ENCODE data around the gene AKAP13. TPM values are rescaled to one million over a fixed set of nuclear protein-coding genes. Genes with fewer than 3 reads are reported as not detected.

Gene AKAP13
- total RNA-seq, 1 experiment from 2014 or later = 54.5 TPM

DNA sequence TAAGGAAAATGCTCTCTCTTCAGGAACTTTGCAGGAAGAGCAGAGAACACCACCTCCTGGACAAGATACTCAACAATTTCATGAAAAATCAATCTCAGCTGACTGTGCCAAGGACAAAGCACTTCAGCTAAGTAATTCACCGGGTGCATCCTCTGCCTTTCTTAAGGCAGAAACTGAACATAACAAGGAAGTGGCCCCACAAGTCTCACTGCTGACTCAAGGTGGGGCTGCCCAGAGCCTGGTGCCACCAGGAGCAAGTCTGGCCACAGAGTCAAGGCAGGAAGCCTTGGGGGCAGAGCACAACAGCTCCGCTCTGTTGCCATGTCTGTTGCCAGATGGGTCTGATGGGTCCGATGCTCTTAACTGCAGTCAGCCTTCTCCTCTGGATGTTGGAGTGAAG, 200.5 kb downstream of the AKAP13 start:
- ChIA-PET POLR2A (ENCODE audit: low non-redundant PET) (no interaction called here), CTCF (no interaction called here)
- H3K4me3 ChIP-seq (ENCODE audit: low read depth, low read length, poor library complexity, severe bottlenecking) = no peak overlapping the region
- H3K9me3 ChIP-seq (ENCODE audit: low read depth, low read length, poor library complexity, severe bottlenecking) = no peaks in the 10 kb centered on the region
- no peak for DNase-seq (ENCODE audit: low spot score)
- no TSS peak for BruUV-seq (replicated peaks)
- no peaks in the 10 kb centered on the region for H3K27me3 ChIP-seq (replicated peaks; ENCODE audit: insufficient read depth, low read depth, low read length, poor library complexity)
- no peak for TF ChIP-seq EZH2 (IDR thresholded peaks at IDR 0.05; ENCODE audit: borderline replicate concordance, low read depth, low read length, poor library complexity, severe bottlenecking)
- TF ChIP-seq, protein P1, sequence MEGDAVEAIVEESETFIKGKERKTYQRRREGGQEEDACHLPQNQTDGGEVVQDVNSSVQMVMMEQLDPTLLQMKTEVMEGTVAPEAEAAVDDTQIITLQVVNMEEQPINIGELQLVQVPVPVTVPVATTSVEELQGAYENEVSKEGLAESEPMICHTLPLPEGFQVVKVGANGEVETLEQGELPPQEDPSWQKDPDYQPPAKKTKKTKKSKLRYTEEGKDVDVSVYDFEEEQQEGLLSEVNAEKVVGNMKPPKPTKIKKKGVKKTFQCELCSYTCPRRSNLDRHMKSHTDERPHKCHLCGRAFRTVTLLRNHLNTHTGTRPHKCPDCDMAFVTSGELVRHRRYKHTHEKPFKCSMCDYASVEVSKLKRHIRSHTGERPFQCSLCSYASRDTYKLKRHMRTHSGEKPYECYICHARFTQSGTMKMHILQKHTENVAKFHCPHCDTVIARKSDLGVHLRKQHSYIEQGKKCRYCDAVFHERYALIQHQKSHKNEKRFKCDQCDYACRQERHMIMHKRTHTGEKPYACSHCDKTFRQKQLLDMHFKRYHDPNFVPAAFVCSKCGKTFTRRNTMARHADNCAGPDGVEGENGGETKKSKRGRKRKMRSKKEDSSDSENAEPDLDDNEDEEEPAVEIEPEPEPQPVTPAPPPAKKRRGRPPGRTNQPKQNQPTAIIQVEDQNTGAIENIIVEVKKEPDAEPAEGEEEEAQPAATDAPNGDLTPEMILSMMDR (conservative IDR thresholded peaks at IDR 0.05; ENCODE audit: low read depth, low read length) = no peak
- H3K36me3 ChIP-seq (ENCODE audit: insufficient read depth, low read length, poor library complexity, severe bottlenecking) = no peaks in the 10 kb centered on the region
- peaks cover 13% of the 10 kb centered on the region for H3K4me1 ChIP-seq (ENCODE audit: insufficient read depth, low read length, poor library complexity, severe bottlenecking)
- H3K27ac ChIP-seq (ENCODE audit: low read depth, low read length, poor library complexity, severe bottlenecking) = no peak overlapping the region
- intact Hi-C loops (cut with micrococcal nuclease; ENCODE audit: unreplicated experiment) = no loop called here

DNA sequence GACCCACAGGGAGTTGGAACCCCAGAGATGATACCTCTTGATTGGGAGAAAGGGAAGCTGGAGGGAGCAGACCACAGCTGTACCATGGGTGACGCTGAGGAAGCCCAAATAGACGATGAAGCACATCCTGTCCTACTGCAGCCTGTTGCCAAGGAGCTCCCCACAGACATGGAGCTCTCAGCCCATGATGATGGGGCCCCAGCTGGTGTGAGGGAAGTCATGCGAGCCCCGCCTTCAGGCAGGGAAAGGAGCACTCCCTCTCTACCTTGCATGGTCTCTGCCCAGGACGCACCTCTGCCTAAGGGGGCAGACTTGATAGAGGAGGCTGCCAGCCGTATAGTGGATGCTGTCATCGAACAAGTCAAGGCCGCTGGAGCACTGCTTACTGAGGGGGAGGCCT, 201.1 kb downstream of the AKAP13 start:
- ChIA-PET CTCF (no interaction called here), POLR2A (ENCODE audit: low non-redundant PET) (no interaction called here)
- H3K27me3 ChIP-seq (replicated peaks; ENCODE audit: insufficient read depth, low read depth, low read length, poor library complexity) = no peaks in the 10 kb centered on the region
- DNase-seq (ENCODE audit: low spot score) = no peak
- H3K27ac ChIP-seq (ENCODE audit: low read depth, low read length, poor library complexity, severe bottlenecking) = no peak overlapping the region
- TF ChIP-seq, protein P1 (conservative IDR thresholded peaks at IDR 0.05; ENCODE audit: low read depth, low read length) = no peak
- TF ChIP-seq EZH2 (IDR thresholded peaks at IDR 0.05; ENCODE audit: borderline replicate concordance, low read depth, low read length, poor library complexity, severe bottlenecking) = no peak
- intact Hi-C loops (cut with micrococcal nuclease; ENCODE audit: unreplicated experiment) = no loop called here
- H3K4me3 ChIP-seq (ENCODE audit: low read depth, low read length, poor library complexity, severe bottlenecking) = no peak overlapping the region
- peaks cover 11% of the 10 kb centered on the region for H3K4me1 ChIP-seq (ENCODE audit: insufficient read depth, low read length, poor library complexity, severe bottlenecking)
- BruUV-seq (replicated peaks) = no TSS peak
- no peaks in the 10 kb centered on the region for H3K9me3 ChIP-seq (ENCODE audit: low read depth, low read length, poor library complexity, severe bottlenecking)
- H3K36me3 ChIP-seq (ENCODE audit: insufficient read depth, low read length, poor library complexity, severe bottlenecking) = no peaks in the 10 kb centered on the region

DNA sequence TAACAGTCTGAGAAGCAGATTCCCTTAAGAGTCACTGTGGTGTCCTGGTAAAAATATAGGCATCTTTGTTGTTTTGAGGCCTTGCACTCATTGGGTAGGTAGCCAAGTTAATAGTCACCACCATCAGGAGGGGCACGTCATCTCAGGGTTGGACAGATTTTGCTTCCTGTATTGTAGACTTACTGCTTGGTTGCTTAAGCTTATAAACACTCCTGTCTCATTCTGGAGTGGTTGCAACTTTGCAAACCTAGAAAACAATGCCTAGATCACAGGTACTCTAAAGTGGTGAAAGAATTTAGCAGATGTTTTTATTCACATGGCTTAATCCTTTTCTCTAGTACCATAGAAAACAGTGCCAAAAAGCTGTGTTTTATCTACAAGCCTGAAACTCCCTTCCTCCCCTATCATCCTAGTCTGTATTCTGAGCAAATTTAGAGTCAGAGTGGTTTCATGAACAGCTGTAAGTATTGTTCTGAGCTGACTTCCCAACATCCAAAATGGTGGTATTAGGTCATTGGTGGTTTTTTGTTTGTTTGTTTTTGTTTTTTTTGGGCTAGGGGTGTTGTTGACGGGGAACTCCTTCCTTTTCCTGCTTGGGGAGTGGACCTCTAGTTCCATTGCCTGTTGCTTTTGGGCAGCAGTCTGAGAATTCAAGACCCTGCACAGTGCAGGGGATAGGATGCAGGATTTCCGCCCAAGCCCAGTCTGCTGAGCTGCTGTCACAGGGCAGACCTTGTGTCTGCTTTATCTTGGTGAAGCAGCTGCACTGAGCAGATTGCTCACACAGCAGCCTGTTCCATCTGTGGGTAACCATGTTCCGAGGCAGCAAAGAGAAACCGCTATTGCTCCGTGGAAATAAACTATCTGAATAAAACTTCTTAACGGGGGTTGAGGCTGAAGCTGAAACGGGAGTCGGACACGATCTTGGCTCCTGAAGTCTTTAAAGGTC, 202.0 kb downstream of the AKAP13 start:
- Histone ChIP-seq H3K9me3 (ENCODE audit: low read depth, low read length, poor library complexity, severe bottlenecking) (no peaks in the 10 kb centered on the region), H3K27ac (ENCODE audit: low read depth, low read length, poor library complexity, severe bottlenecking) (no peak overlapping the region), H3K36me3 (ENCODE audit: insufficient read depth, low read length, poor library complexity, severe bottlenecking) (no peaks in the 10 kb centered on the region), H3K4me1 (ENCODE audit: insufficient read depth, low read length, poor library complexity, severe bottlenecking) (peaks cover 3% of the 10 kb centered on the region), H3K4me3 (ENCODE audit: low read depth, low read length, poor library complexity, severe bottlenecking) (no peak overlapping the region), H3K27me3 (replicated peaks; ENCODE audit: insufficient read depth, low read depth, low read length, poor library complexity) (no peaks in the 10 kb centered on the region)
- ChIA-PET CTCF (no interaction called here), POLR2A (ENCODE audit: low non-redundant PET) (no interaction called here)
- no peak for TF ChIP-seq EZH2 (IDR thresholded peaks at IDR 0.05; ENCODE audit: borderline replicate concordance, low read depth, low read length, poor library complexity, severe bottlenecking)
- TF ChIP-seq, protein P1 (conservative IDR thresholded peaks at IDR 0.05; ENCODE audit: low read depth, low read length) = no peak
- BruUV-seq (replicated peaks) = no TSS peak
- DNase-seq (ENCODE audit: low spot score) = no peak
- intact Hi-C loops (cut with micrococcal nuclease; ENCODE audit: unreplicated experiment) = no loop called here

Data from A673 (cell line).